Measurements from ENCODE around the gene GVQW3. TPM values are rescaled to one million over a fixed set of nuclear protein-coding genes. Genes with fewer than 3 reads are reported as not detected.

GVQW3 gene
- total and polyA plus RNA-seq, 2 of the 13 experiments (the other 11 are each of a cell fraction or from before 2014, with no cell fraction given) = 5.0 to 5.6 TPM

GRCh38 chr11:76379807-76380158 lies 1.3 kb upstream of the GVQW3 start:
- H3K36me3 ChIP-seq (replicated peaks in 1 of 2; ENCODE audit: control insufficient read depth in 1 of 2, insufficient read depth in 2 of 2, low read length in 2 of 2) = no peaks in the 10 kb centered on the region
- ATAC-seq (no peak), FAIRE-seq (peak; percentile 18), DNase-seq (ENCODE audit: low spot score) (no peak)
- peaks cover 42% of the 10 kb centered on the region for H3K4me1 ChIP-seq (ENCODE audit: insufficient read depth, low read length)
- H3K27me3 ChIP-seq (ENCODE audit: control insufficient read depth in 1 of 2, insufficient read depth in 2 of 2, low read length in 2 of 2) = no peaks in the 10 kb centered on the region; a peak in 1 of 5 replicates
- H4K20me1 ChIP-seq (ENCODE audit: insufficient read depth, low read length) = peaks cover 12% of the 10 kb centered on the region; the same call in 1 of the 2 replicates
- TF ChIP-seq ELF1 (CRISPR knock-in tag; IDR thresholded peaks at IDR 0.05) = no peak
- peak; percentile 85 for TF ChIP-seq ZKSCAN1 (IDR thresholded peaks at IDR 0.05; ENCODE audit: low read length)
- peak overlapping the region; percentile 81 for H3K9ac ChIP-seq (ENCODE audit: insufficient read depth, low read depth, low read length)
- POLR2A ChIA-PET = no interaction called here
- H2AFZ ChIP-seq (ENCODE audit: low read length) = no peak overlapping the region
- WGBS (ENCODE audit: low lambda C conversion rate) = 4% methylated on average over 6 of the region's 6 CpGs
- no peaks in the 10 kb centered on the region for H3K9me3 ChIP-seq (ENCODE audit: low read length)
- peak overlapping the region; percentile 95 for H3K4me2 ChIP-seq (ENCODE audit: low read depth, low read length)
- in situ Hi-C loops (cut with HindIII; ENCODE audit: extremely low pct_ligation_motif_present, low pct_unique_long_range_greater_than_20kb) = no loop called here
- BruUV-seq (replicated peaks) = no TSS peak
- peaks cover 66% of the 10 kb centered on the region for H3K79me2 ChIP-seq (ENCODE audit: insufficient read depth, low read length)
- CTCF ChIA-PET (ENCODE audit: low intra/inter-chr PET ratio, low total read pairs) = no interaction called here
- peak overlapping the region; percentile 67 to 85 (median 70) for H3K4me3 ChIP-seq (replicated peaks in 1 of 3; ENCODE audit: insufficient read depth in 1 of 3, low read depth in 2 of 3, low read length in 3 of 3)
- H3K27ac ChIP-seq (ENCODE audit: extremely low read length, insufficient read depth, low read length) = peak overlapping the region; percentile 61
- intact Hi-C loops (cut with micrococcal nuclease; ENCODE audit: unreplicated experiment) = loop anchor here (2.0 to 5.0 kb wide), 2 partner anchors 65 to 142 kb away; partner anchors contain the start of gene EMSY

- ChIA-PET CTCF (ENCODE audit: low intra/inter-chr PET ratio, low total read pairs) (no interaction called here), POLR2A (no interaction called here)
- Histone ChIP-seq H3K4me3 (replicated peaks in 1 of 3; ENCODE audit: insufficient read depth in 1 of 3, low read depth in 2 of 3, low read length in 3 of 3) (peak overlapping the region; percentile 67 to 85 (median 70)), H3K4me1 (ENCODE audit: insufficient read depth, low read length) (peaks cover 48% of the 10 kb centered on the region), H4K20me1 (ENCODE audit: insufficient read depth, low read length) (peaks cover 12% of the 10 kb centered on the region; the same call in 1 of the 2 replicates), H3K9ac (ENCODE audit: insufficient read depth, low read depth, low read length) (peak overlapping the region; percentile 81), H3K27me3 (ENCODE audit: control insufficient read depth in 1 of 2, insufficient read depth in 2 of 2, low read length in 2 of 2) (no peaks in the 10 kb centered on the region; a peak in 1 of 5 replicates), H3K79me2 (ENCODE audit: insufficient read depth, low read length) (peaks cover 62% of the 10 kb centered on the region), H3K9me3 (ENCODE audit: low read length) (no peaks in the 10 kb centered on the region), H3K27ac (ENCODE audit: extremely low read length, insufficient read depth, low read length) (peak overlapping the region; percentile 65), H3K4me2 (ENCODE audit: low read depth, low read length) (peak overlapping the region; percentile 95), H2AFZ (ENCODE audit: low read length) (no peak overlapping the region), H3K36me3 (replicated peaks in 1 of 2; ENCODE audit: control insufficient read depth in 1 of 2, insufficient read depth in 2 of 2, low read length in 2 of 2) (no peaks in the 10 kb centered on the region)
- in situ Hi-C loops (cut with HindIII; ENCODE audit: extremely low pct_ligation_motif_present, low pct_unique_long_range_greater_than_20kb) (no loop called here), intact Hi-C loops (cut with micrococcal nuclease; ENCODE audit: unreplicated experiment) (loop anchor here (2.0 to 5.0 kb wide), 2 partner anchors 64 to 143 kb away; partner anchors contain the start of gene EMSY)
- DNase-seq (ENCODE audit: low spot score) = no peak
- BruUV-seq (replicated peaks) = no TSS peak
- no peak for FAIRE-seq
- under 1% methylated on average over 21 of the region's 85 CpGs for WGBS (ENCODE audit: low lambda C conversion rate)
- ATAC-seq = peak; percentile 36
- TF ChIP-seq ZBTB20 (CRISPR knock-in tag; IDR thresholded peaks at IDR 0.05; ENCODE audit: borderline replicate concordance, low read depth) = no peak
- TF ChIP-seq TGIF2 (CRISPR knock-in tag; IDR thresholded peaks at IDR 0.05) = no peak
- TF ChIP-seq NCOA5 (CRISPR knock-in tag; IDR thresholded peaks at IDR 0.05) = no peak
- TF ChIP-seq REL (CRISPR knock-in tag; conservative IDR thresholded peaks at IDR 0.05) = 0 out of 2 replicates have a peak, but pooled peaks have one; percentile 50
- TF ChIP-seq PTBP1 (IDR thresholded peaks at IDR 0.05; ENCODE audit: low read depth, low read length, poor library complexity, severe bottlenecking) = no peak
- TF ChIP-seq NRL (CRISPR knock-in tag; IDR thresholded peaks at IDR 0.05; ENCODE audit: borderline replicate concordance) = no peak
- TF ChIP-seq ZSCAN9 (CRISPR knock-in tag; IDR thresholded peaks at IDR 0.05; ENCODE audit: borderline replicate concordance) = no peak
- 0 out of 2 replicates have a peak, but pooled peaks have one; percentile 2 for TF ChIP-seq ZSCAN5A (CRISPR knock-in tag; IDR thresholded peaks at IDR 0.05; ENCODE audit: borderline replicate concordance)
- TF ChIP-seq ARNT2 (CRISPR knock-in tag; IDR thresholded peaks at IDR 0.05; ENCODE audit: low read depth) = peak; percentile 6; the same call in 1 of the 2 replicates
- no peak for TF ChIP-seq ATF5 (CRISPR knock-in tag; IDR thresholded peaks at IDR 0.05; ENCODE audit: low read depth)
- TF ChIP-seq ARNT (IDR thresholded peaks at IDR 0.05) = no peak
These were observed 755 bp upstream of the GVQW3 start for GRCh38 chr11:76380159-76380976.
